ENCODE data around the gene CGB5.
"Not testable (repeated sequence)": the region's sequence is repeated elsewhere in the genome, so short reads cannot be mapped to it uniquely, and the experiment has no call there.

Gene CGB5

GRCh38 chr19:49043548-49043947 is at the start of gene CGB5:
Gene CGB5 (plus strand): TSS chr19:49043848. CDS start chr19:49044210, 362 bp downstream.
- not testable (repeated sequence) for DNase-seq

GRCh38 chr19:48994035-48994386 is 49.6 kb upstream of the CGB5 start:
- DNase-seq: no peak

- DNase-seq: no peak
Observed at GRCh38 chr19:48997972-48998371, 45.7 kb upstream of the CGB5 start.

GRCh38 chr19:48999481-49000325 is 43.9 kb upstream of the CGB5 start:
- no peak for DNase-seq

- DNase-seq: no peak
Observed at GRCh38 chr19:49004133-49004532, 39.5 kb upstream of the CGB5 start.

GRCh38 chr19:49004964-49005614 is 38.6 kb upstream of the CGB5 start:
- no peak for DNase-seq

GRCh38 chr19:49006905-49007304 is 36.7 kb upstream of the CGB5 start:
- DNase-seq: no peak

GRCh38 chr19:49009828-49010227 is 33.8 kb upstream of the CGB5 start:
- no peak for DNase-seq

- no peak for DNase-seq
Observed at GRCh38 chr19:49010453-49010852, 33.2 kb upstream of the CGB5 start.

GRCh38 chr19:49011194-49011593 is 32.5 kb upstream of the CGB5 start:
- DNase-seq: no peak

- no peak for DNase-seq
Observed at GRCh38 chr19:49014123-49014869, 29.4 kb upstream of the CGB5 start.

- no peak for DNase-seq
Observed at GRCh38 chr19:49014870-49015255, 28.8 kb upstream of the CGB5 start.

- DNase-seq: no peak
Observed at GRCh38 chr19:49016067-49016839, 27.4 kb upstream of the CGB5 start.

GRCh38 chr19:49017041-49017665 is 26.5 kb upstream of the CGB5 start, which contains the start of gene LHB:
Gene LHB (minus strand): TSS chr19:49017091. CDS start chr19:49017081, 10 bp downstream.
- no peak for DNase-seq

GRCh38 chr19:49017666-49018351 is 25.8 kb upstream of the CGB5 start:
- DNase-seq: peak; percentile 13

- DNase-seq: not testable (repeated sequence)
Observed at GRCh38 chr19:49018388-49019241, 25.0 kb upstream of the CGB5 start.

GRCh38 chr19:49019242-49019932 is 24.3 kb upstream of the CGB5 start:
- no peak for DNase-seq

- no peak for DNase-seq
Observed at GRCh38 chr19:49020342-49020741, 23.3 kb upstream of the CGB5 start.

- DNase-seq: no peak
Observed at GRCh38 chr19:49020931-49021895, 22.4 kb upstream of the CGB5 start.
